GM19397 (cell line): ENCODE results near the gene LRRC4.

ENCODE experiments used
- ATAC-seq: cut with Tn5 transposase; IDR thresholded peaks from one replicate; pipeline ENCODE4 v1.9.1; 2021; ENCODE audit warnings: mild to moderate bottlenecking, moderate library complexity; ENCODE audit not compliant: unreplicated experiment

The LRRC4 gene

GRCh38 chr7:128060018-128060417 lies 28.8 kb upstream of the LRRC4 start:
- ATAC-seq, result no peak

GRCh38 chr7:128059143-128059988 lies 28.1 kb upstream of the LRRC4 start:
- ATAC-seq, result no peak

GRCh38 chr7:128057909-128058308 lies 26.7 kb upstream of the LRRC4 start:
- no peak for ATAC-seq

DNA sequence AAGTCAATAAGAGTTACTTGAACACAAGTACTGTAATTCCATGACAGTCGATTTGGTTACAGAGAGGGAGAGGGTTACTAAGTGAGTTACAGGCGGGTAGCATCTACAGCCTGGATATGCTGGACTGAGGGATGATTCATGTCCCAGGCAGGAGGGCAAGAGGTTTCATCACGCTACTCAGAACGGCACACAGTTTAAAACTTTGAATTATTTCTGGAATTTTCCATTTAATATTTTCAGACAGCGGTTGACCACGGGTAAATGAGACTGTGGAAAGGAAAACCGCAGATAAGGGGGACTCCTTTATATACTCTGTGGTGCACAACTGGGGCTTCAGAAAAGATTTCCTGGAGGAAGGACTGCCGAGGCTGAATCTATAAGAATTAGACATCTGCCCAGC lies 25.7 kb upstream of the LRRC4 start:
- ATAC-seq, result no peak

DNA sequence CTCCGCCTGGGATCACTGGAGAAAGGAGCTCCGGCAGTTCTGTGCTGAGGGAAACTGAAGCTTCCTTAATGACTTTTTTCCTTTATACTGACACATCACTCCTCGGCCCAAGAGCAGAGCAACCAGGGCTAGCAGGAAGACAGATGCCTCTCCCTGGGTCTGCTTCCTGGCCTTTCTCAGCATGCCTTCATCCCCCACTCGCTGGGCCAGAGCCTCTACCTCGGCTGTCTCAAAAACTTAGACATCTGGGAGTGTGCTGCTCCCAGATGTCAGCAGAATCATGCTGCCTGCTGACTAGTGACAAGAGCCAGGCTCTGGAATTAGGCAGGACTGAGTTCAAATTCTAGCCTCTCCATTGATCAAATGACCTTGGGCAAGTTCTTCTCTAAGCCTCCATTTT lies 24.4 kb upstream of the LRRC4 start:
- ATAC-seq, result no peak

DNA sequence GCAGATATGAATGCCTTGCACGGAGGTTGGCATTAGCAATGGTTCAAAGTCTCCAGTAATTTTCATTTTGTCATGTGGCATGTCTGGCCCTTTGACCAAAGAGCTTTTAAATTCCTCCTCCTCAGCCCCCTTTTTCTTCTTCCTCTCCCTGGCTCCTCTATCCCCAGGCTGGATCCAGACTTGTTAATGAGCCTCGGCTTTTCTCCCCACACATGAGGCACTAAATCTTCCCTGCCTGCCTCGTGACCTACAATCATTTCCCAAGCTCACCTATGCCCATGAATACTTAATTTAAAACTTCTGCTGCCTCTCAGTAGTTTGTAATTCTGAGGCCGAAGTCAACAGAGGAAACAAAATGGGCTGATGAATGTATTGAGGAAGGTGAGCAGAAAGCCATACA lies 23.3 kb upstream of the LRRC4 start:
- no peak for ATAC-seq

DNA sequence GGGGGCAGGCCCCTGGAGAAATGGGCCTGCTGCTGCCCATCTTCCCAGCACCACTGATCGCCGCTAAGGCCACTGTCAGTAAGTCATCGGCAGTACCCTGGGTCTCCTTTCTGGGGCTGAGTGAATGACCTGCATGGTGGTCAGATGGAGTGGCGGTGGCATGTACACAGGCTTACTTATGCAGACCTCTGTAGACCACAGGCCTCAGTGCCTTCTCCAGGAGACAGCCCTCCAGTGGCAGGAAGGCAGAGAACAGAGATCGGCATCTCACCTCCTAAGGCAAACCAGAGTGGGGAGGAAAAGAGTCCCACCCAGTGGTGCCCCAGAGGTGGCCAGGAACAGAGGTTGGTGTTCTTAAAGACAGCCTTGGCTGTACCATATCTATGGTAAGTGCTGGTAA lies 22.8 kb upstream of the LRRC4 start:
- ATAC-seq, result no peak

- ATAC-seq, result no peak
These were observed 21.8 kb upstream of the LRRC4 start for GRCh38 chr7:128053023-128053422.

GRCh38 chr7:128052404-128052803 lies 21.2 kb upstream of the LRRC4 start:
- no peak for ATAC-seq

- no peak for ATAC-seq
These were observed 14.5 kb upstream of the LRRC4 start for GRCh38 chr7:128045766-128046165.

GRCh38 chr7:128045158-128045557 lies 13.9 kb upstream of the LRRC4 start:
- no peak for ATAC-seq

DNA sequence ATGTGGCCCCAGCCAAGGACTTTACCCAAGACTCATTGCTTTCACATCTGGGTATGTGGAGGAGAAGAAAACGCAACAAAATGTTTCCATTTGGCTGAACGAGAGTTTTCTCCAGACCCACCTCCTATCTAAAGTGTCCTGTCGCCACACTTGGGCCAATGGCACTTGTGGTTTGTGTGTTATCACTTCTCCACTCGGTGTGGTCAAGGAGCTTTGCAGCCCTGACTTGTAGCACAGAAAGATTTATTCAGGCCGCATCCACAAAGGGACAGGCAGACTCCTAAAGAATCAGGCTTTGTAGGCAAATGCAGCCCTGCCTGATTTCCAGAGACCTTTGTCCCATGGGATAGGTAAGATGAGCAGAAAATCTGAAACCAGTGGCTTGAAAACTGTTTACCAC lies 12.8 kb upstream of the LRRC4 start:
- no peak for ATAC-seq

DNA sequence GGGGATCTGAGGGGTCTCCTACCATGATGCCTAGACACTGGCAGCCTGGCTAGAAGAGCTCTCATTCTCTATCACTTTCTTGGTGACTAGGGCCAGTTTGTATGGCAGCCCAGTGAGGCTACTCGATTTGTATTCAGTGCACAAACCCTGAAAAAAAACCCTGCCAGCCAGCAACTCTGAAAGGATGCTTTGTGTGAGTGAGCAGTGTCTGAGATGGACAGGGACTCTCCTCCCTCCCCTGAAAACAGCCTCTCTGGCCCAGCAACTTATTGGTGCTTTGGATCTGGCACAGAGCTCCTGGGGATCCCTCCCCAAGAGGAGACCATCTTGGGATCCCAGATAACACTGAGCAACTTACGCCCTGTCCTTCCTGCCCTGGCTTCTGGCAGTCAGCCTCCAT lies 10.8 kb upstream of the LRRC4 start:
- no peak for ATAC-seq

GRCh38 chr7:128041203-128041602 lies 10.0 kb upstream of the LRRC4 start:
- ATAC-seq, result no peak

DNA sequence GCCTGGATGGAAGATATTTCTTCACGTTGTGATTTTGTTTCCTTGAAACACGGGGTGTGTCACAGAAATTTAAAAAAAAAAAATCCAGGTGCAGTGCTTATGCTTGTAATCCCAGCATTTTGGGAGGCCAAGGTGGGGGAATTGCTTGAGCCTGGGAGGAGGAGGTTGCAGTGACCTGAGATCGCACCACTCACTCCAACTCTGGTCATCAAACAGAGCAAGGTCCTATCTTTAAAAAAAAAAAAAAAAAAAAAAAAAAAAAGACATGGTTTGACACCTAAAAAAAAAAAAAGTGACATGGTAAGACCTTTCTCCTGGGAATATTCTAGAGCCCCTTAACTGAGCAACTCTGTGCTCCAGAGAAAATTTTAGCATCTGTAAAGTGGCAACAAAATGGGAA lies 9.0 kb upstream of the LRRC4 start:
- no peak for ATAC-seq

- ATAC-seq, result no peak
These were observed 8.3 kb upstream of the LRRC4 start for GRCh38 chr7:128039544-128039953.

DNA sequence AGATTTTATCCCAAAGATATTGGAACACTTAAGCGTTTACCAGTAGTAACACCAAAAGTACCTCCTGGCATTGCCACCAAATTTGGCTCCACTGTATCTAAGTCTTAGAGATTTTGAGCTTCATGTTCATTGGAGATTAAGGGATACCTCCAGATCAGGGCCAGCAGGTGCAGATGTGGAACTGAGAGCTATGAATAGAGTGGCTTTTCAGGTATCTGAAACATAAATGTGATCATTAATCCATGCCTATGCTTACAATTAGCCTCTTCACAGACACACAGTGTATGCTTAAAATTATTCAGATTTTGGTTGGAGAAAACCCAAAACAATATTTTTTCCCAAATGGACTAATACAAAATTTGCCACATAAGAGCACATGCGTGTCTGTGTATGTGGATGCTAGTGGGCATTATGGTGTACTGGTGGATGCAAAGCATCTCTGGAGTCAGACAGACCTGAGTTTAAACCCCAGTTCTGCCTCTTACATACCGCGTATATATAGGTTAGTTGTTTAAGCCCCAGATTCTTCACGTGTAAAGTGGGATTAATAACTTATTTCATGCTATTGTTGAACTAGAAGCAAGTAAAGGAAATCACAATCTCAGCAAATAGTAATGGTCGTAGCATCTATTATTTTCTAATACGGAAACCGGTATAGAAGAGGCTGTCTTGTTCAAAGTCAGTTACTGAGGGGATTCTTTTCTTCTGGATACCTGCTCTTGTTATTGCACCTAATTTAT lies 6.8 kb upstream of the LRRC4 start:
- ATAC-seq, result no peak

- no peak for ATAC-seq
These were observed 5.8 kb upstream of the LRRC4 start for GRCh38 chr7:128037081-128037480.

DNA sequence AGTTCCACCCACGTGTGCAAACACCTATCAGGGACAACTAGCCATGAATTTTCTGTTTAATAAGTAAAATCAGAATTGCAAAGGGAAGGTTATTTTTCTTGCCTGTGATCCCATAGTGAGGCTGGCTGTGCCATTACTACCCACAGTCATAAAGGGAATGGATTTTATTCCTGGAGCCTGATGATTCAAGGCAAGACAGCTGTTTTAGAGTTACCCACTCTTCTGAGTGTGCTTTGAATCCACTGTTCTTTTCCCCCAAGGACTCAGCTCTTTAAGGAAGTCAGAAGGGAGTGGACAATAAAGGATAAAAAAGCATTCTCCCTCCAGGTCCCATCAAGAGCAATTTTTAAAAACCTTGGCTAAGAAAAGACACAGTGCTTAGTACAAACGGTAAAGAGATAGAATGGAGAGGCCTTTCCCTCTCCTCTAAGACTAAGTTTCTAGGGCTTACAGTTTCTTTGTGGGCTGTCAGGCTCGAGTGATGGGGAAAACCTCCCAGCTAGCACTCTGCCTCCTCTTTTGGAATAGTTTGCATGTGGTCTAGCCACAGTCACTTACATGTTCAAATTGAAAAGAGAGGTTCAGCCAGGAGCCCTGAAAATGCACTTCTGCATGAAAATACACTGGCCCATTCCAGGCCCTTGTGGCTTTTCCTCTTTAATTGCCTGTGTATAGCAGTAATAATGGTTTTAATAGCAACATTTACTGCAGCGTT lies 5.1 kb upstream of the LRRC4 start:
- ATAC-seq, result peak; percentile 27

- ATAC-seq, result no peak
These were observed 4.5 kb upstream of the LRRC4 start for GRCh38 chr7:128035712-128036111.

- ATAC-seq, result no peak
These were observed 3.6 kb upstream of the LRRC4 start for GRCh38 chr7:128034825-128035224.

DNA sequence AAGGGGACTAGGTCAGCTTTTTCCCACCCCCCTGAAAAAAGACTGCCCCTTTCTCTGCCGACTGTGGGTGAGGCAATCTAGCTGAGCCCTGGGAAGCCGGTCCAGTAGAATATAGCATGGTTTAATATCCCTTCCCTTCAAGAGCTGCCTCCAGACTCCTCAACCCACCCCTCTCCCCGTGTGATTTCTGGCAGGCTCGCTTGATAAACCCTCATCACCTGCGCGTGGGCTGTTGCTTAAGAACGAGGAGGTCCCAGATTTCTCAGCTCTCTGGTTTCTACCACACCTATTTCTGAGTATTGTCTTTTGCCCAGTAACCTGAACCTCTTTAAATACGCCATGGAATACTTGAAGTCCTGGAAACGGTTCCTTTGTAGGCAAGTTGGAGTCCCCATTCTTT lies 2.0 kb upstream of the LRRC4 start:
- no peak for ATAC-seq
